DLD1 (cell line): ENCODE results near the gene BAG2.

Experiments
- in situ Hi-C: cut with HindIII; loops from 2 replicates; pipeline ENCODE4 v1.10.0; 2017; ENCODE audit warnings: low sequenced_read_pairs

The BAG2 gene

GRCh38 chr6:57172136-57173055 is at the start of gene BAG2:
Gene BAG2, plus strand, starts transcription at chr6:57172326. Its CDS starts 372 bp downstream, at chr6:57172698.
- in situ Hi-C loops, result no loop called here

GRCh38 chr6:57123111-57123510 is 49.0 kb upstream of the BAG2 start:
- in situ Hi-C loops, result no loop called here

DNA sequence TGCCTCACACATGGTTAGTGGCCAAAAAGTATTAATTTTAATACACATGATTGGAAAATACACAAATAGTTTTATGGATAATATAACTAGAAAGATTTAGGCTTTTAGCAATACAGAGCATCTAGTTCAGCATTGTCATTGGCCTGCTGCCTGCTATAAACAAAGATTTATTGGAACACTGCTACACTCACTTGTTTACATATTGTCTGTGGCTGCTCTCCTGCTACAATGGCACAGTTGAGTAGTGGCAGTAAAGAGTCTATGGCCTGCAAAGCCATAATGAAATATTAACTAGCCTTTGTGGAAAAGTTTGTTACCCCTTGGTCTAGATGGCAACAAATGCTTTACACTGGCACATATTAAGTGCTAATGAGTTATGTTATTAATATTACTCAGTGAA is 44.4 kb upstream of the BAG2 start:
- in situ Hi-C loops, result no loop called here

GRCh38 chr6:57130661-57131177 is 41.4 kb upstream of the BAG2 start:
- in situ Hi-C loops, result no loop called here

DNA sequence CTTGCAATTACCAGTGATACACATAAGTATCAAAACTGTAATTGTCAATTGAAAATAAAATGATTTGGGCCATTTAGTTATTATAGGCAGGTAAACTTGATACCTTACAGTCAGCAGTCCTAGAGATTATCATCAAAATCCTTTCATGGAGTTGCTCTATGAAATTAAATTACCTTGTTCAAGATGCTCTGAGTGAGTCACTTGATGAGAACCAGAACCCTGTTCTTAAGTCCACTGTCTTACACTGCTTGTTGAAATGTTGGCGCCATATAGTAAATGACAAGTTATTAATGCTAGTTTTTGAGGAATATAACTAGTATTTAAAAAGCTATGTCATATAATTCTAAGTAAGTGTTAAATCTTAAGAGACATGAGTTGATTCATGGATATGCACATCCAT is 37.2 kb upstream of the BAG2 start:
- in situ Hi-C loops, result no loop called here

GRCh38 chr6:57135885-57136284 is 36.2 kb upstream of the BAG2 start:
- in situ Hi-C loops, result no loop called here

DNA sequence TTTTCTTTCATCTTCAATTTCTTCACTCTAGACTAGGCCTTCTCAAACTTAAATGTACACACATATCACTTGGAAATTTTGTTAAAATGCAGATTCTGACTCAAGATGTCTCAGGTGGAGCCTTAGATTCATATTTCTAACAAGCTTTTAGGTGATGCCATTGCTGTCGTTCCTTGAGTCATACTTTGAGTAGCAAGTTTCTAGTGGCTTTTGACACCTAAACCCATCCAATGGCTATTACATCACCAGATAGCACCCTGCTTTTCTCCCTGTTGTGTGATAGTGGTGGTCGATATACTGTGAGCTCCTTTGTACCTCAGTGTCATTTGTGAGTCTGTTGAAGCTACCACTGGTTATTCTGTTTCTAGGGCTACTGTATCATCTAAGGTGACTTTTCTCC is 34.8 kb upstream of the BAG2 start:
- in situ Hi-C loops, result no loop called here

DNA sequence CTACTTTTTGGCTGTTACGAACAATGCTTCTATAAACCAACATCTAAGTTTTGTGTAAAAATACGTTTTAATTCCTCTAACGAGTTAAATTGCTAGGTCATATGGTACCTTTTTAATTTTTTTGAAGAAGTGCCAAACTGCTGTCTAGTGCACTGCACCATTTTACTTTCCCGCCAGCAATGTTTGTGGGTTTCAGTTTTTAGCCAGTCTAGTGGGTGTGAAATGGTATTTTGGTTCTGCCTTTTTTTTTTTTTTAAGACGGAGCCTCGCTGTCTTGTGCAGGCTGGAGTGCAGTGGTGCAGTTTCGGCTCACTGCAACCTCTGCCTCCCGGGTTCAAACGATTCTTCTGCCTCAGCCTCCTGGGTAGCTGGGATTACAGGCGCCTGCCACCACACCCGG is 34.1 kb upstream of the BAG2 start:
- in situ Hi-C loops, result no loop called here

DNA sequence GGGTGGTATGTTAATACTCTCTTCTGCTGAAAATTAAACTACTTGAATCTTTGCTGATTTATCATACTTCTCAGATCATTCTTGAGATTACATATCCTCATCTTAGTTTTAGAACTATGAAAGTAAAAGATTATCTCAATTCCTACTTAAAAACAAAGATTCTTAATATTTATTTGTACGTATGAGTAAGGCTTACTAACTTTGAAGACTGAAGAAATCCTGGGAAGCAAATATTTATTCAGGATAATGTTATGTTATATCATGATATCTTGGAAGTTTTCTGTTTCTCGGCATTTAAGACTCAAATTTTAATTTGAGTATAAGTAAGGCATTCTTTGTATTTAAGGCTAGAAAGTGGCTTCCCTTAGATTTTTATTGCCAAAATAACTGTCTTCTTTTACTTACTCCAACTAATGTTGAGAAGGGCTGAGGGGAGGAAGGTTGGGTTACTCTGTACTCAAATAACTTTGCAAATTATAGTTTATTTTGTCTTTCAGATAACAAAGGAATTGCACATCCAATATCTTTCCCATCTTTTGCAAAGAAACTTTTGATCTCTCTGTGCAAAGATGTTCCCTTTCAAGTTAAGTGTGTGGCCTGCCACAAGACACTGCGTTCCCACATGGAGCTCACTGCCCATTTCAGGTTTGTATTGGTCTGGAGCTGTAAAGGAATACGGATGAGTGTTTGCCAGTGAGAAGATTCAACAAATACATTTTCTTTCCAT is 30.5 kb upstream of the BAG2 start:
- in situ Hi-C loops, result no loop called here

DNA sequence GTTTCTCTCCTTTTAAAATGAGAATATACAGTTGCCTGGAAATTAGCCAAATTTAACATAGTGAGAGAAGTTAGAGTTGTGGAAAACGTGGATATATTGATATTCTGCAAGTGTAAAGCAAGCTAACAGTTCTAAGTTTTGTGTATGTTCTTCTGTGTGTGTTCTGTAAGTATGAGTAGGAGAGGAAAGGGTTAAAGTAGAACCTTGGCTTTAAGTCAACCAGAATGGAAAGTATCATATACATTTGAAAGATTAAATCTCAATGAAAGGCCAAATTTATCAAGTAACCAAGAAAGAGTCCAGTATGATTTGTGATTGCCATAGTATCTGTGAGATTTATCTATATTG is 30.0 kb upstream of the BAG2 start:
- in situ Hi-C loops, result no loop called here

GRCh38 chr6:57143690-57144089 is 28.4 kb upstream of the BAG2 start:
- in situ Hi-C loops, result no loop called here

- in situ Hi-C loops, result no loop called here
These were observed 24.7 kb upstream of the BAG2 start for GRCh38 chr6:57147401-57147800.

- in situ Hi-C loops, result no loop called here
These were observed 23.9 kb upstream of the BAG2 start for GRCh38 chr6:57147955-57148858.

GRCh38 chr6:57158658-57159057 is 13.5 kb upstream of the BAG2 start:
- in situ Hi-C loops, result no loop called here

- in situ Hi-C loops, result no loop called here
These were observed 13.0 kb upstream of the BAG2 start for GRCh38 chr6:57159127-57159526.

- in situ Hi-C loops, result no loop called here
These were observed 10.1 kb upstream of the BAG2 start for GRCh38 chr6:57162028-57162427.

- in situ Hi-C loops, result no loop called here
These were observed 9.6 kb upstream of the BAG2 start for GRCh38 chr6:57162516-57162915.

DNA sequence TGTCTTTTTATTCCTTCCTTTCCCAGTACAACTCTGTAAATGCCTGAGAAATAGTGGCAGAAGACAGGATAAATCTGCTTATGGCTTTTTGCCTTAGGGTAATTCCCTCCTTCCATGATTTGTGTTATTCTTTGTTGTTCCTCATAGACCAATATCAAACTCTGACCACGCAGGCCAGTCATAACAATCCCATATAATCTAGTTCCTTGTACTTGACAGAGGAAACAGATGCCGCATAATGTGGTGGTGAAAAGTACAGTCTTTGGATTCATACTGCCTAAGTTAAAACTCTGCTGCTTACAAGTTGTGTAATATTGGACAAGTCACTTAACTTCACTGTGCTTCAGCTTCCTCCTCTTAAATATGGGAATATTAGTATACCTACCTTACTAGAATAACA is 8.2 kb upstream of the BAG2 start:
- in situ Hi-C loops, result no loop called here

GRCh38 chr6:57165080-57165479 is 7.0 kb upstream of the BAG2 start:
- in situ Hi-C loops, result no loop called here

- in situ Hi-C loops, result no loop called here
These were observed 1.1 kb downstream of the BAG2 start for GRCh38 chr6:57173056-57173885.
